NOMO-1 treated with DMSO at 0.1 percent for 48 hours (cell line): Measurements from ENCODE around the gene FUT3.
"Not testable (repeated sequence)": the region's sequence is repeated elsewhere in the genome, so short reads cannot be mapped to it uniquely, and the experiment has no call there.

ENCODE experiments used
- DNase-seq: peaks from one replicate; lab custom pipeline; 2025; ENCODE audit not compliant: unreplicated experiment; lab: John Stamatoyannopoulos, UW

FUT3 gene

GRCh38 chr19:5850189-5850588, 1.1 kb downstream of the FUT3 start:
- DNase-seq = no peak

DNA sequence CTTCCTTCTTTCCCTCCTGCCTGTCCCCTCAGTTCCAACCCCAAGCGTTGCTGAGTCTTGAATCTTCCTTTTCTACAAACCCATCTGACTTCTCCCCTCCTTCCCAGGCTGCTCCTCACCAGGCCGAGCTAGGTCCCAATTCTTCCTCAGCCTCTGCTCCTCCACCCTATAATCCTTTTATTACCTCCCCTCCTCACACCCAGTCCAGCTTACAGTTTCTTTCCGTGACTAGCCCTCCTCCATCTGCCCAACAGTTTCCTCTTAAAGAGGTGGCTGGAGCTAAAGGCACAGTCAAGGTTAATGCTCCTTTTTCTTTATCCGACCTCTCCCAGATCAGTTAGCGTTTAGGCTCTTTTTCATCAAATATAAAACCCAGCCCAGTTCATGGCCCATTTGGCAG, 2.6 kb downstream of the FUT3 start:
- not testable (repeated sequence) for DNase-seq

- not testable (repeated sequence) for DNase-seq
Observed at GRCh38 chr19:5847846-5848245, 3.4 kb downstream of the FUT3 start.

DNA sequence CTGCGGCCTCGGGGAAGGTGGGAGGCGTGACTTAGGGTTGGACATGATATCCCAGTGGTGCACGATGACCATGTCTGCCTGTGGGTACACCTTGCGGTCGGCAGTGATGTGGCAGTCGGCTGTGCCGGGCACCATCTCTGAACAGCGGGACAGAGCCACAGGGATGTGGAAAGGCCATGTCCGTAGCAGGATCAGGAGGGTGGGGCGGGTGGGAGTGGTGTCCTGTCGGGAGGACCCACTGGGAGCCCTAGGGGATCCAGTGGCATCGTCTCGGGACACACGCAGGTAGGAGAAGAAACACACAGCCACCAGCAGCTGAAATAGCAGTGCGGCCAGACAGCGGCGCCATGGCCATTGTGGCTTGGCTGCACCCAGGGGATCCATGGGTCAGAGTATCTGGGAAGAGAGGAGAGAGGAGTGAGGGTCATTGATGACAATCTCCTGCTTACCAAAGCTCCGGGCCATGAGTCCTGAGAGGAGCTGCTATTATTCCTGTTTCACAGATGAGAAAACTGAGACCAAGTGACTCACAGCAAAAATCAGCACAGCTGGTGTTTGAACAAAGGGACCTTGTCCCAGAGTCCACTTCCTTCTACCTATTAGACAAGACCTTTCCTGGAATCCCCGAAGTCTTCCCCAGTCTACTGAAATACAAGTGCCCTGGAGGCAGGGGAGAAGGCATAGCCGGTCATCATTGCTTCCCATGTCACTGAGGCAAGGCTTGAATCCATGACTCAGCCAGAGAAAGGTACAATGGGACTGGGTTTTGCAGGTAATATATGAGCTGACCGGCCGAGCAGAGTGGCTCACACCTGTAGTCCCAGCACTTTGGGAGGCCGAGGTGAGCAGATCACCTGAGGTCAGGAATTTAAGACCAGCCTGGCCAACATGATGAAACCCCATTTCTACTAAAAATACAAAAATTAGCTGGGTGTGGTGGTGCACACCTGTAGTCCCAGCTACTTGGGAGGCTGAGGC, 6.5 kb downstream of the FUT3 start:
- no peak for DNase-seq

DNA sequence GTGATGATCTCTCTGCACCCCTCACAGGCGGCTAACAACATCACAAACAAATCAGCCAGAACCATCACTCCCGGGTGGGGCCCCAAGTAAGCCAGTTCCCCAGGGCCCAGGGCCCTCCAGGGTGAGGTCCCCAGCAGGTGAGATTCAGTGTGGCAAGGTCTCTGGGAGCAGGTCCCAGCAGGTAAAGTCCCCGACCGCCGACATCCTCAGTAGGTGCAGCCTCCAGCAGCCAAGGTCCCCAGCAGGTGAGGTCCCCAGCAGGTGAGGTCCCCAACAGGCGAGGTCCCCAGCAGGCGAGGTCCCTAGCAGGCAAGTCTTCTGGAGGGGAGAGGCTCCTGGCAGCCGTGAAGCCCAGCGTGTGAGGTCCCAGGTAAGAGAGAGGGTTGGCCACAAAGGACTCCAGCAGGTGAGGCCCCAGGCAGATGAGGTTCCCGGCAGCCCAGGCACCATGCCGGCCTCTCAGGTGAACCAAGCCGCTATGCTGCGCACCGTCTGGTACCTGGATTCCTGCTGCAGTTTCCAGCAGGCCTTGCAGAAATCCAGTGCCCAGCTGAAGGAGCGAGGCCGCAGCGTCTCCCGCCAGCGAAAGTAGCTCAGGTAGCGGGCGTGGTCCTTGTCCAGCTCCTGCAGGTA, 7.8 kb downstream of the FUT3 start:
- no peak for DNase-seq

DNA sequence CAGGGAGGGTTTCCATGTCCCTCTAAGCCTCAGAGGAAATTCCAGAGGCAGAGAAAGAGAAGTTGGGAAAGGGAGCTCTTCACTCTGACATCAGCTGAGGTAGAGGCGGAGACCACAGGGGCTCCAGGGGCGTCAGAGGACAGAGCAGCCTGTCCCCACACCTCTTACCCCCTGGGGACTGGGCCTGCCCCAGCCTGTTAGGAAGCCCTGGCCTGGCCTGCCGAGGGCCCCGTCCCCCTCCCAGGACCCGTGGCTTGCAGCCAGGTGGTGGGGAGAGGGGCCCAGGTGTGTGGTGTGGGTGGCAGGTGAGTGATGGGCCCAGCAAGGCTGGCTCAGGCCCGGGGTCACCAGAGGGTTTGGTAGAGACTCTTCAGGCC, 9.5 kb downstream of the FUT3 start:
- not testable (repeated sequence) for DNase-seq

- no peak for DNase-seq
Observed at GRCh38 chr19:5839065-5840017, 11.9 kb downstream of the FUT3 start, which contains the start of gene FUT6. TSS of gene FUT6 (minus strand) at chr19:5839702. CDS start at chr19:5832567, 7,135 bp downstream.

GRCh38 chr19:5838353-5839064, 12.7 kb downstream of the FUT3 start:
- no peak for DNase-seq

- no peak for DNase-seq
Observed at GRCh38 chr19:5837761-5838352, 13.4 kb downstream of the FUT3 start.

GRCh38 chr19:5832527-5833216, 18.6 kb downstream of the FUT3 start:
- no peak for DNase-seq

- no peak for DNase-seq
Observed at GRCh38 chr19:5832061-5832460, 19.2 kb downstream of the FUT3 start.

GRCh38 chr19:5831159-5831558, 20.1 kb downstream of the FUT3 start:
- DNase-seq = no peak

DNA sequence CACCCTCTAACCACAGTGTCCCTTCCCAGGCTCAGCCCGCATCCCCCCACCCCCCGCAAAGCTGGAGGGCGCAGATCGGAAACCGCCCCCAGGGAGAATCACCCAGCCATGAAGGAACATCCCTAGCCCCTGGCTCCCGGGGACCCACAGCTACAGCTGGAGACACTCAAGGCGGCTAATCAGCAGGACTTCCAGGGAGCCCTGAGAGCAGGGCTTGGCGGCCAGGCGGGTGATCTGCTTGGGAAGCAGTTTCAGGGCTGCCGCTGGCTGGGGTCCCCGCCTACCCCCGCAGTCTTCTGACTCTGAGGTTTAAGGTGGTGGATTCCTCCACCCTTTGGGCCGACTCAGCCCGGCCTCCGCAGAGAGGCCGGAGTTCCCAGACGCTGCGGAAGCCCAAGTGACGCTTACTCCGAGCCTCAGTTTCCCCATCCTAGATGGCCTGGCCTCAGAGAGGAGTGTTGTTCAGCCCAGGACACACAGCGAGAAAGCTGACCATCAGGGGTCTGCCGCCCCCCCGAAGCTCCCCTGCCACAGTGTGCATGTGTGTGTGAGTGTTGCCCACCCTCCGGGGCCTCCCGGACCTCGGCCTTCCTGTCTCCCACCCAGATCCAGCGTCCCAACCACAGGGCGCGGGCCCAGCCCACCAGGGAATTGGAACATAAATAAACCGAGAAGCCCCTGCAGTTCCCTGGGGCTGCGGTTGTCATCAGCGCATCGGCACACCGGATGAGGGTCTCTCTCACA, 21.5 kb downstream of the FUT3 start:
- DNase-seq = no peak

DNA sequence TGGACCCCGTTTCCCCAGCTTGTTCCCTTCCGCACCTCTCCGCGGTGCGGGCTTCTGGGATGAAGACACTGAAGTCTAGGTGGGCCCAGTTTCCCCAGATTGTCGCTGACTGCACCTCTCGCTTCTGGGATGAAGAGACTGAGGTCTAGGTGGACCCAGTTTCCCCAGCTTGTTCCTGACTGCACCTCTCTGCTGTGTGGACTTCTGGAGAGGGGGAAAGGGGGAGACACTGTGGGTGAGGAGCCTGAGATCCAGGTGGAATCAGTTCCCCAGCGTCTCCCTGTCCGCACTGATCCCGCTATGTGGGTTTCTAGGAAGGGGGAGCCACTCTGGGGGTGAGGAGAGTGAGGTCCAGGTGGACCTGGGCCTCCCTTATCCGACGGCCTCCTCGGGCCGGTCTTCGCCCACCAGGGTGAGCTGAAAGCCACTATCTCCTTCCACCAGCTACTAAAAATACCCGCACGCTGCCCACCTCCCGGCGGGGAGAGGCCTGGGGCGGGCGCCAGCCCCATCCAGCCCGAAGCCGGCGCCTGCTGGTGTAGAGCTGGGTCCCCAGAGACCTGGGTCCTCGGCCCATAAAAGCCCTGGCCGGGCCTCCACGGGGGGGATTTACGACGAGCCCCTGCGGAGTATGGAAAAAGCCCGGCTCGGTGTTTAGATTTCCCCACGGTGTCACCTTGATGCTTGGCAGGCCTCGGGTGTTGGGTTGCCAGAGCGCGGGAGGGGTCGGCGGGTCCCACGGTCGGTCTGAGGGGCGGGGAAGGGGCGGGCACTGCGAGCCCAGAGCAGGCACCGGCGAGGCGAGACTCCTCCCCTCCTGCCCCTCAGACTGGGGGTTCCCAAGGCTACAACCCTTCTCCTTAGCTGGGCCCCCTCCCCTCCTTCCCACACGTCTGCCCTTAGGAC, 22.3 kb downstream of the FUT3 start:
- no peak for DNase-seq

- DNase-seq = peak; percentile 95
Observed at GRCh38 chr19:5827891-5828660, 23.2 kb downstream of the FUT3 start.

DNA sequence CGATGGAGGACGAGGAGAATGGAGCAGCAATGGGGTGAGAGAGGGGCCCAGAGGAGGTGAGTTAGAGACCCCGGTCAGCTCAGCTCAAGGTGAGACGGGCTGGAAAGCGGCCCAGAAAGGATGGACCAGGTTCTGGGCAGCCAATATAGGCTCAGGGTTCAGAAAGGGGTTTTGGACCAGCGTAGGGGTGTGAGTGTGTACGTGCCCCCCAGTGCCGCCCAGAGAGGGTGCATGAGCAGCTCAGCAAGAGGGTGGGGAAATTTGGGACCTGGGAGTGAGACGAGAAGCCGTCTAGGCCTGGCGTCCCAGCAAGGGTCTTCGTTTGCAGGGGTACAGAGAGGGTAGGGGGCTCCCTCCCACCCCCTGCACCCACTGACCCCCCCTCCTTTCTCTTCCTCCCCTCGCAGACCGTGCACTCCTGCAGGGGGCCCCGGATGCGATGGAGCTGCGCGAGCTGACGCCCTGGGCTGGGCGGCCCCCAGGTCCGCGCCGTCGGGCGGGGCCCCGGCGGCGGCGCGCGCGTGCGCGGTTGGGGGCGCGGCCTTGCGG, 23.8 kb downstream of the FUT3 start:
- DNase-seq = no peak
